NCI-H2227 treated with DMSO at 0.1 percent for 48 hours (cell line): ENCODE data around the gene SLC1A3.

Experiments
- DNase-seq: peaks from one replicate; lab custom pipeline; 2025; lab: John Stamatoyannopoulos, UW

Gene SLC1A3

DNA sequence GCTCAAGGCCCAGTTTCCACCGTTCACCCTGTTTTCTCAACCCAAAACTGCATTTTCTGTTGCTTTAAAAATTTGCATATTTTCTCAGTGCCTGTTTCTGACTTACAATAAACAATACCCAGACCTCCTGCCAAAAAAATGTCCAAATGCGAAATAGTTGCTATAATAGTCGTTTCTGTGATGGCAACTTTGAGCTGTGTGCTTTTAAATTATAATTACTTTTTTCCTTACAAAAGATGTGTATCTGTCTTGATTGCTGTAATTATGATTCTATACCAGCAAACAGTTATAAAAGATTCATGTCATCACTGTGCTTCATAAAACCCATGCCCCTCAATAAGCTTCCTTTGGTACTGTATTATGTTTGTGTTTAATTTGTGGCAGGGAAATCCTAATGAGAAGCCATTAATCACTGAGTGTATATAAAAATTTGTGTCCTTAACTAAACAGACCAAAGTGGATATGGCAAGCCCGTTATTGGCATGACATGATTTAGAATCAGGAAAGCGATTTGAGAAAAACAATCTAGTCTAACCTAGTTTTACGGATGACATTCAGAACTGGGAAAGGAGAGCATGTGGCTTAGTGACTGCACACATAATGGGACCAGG, 5.4 kb upstream of the SLC1A3 start:
- no peak for DNase-seq

DNA sequence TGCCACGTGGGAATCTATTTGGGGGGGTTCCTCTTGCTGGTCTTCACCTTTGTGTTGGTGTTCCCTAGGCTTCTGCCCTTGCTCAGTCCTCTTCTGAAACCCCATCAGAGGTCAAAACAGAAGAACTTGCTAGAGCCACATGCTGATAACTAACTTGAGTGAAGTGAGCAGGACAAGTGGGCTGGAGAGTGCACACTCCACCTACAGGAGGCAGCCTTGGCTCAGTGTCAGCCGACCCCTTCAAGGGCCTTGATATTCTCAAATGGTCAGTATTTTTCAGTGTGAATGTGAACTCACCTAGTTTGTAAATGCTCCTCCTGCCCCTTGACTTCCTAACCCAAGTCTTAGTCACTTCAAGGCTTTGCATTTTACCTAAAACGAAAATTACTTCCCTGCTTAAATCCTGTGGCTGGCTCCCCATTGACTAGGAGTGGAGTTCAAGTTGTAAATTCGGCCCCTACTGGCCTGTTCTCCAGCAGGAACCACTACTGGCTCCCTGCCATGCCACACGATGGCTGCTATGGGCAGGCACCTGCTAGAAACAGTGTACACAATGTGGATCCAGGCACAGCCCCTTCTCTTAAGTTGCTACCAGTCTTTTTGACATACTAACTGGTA, 3.6 kb upstream of the SLC1A3 start:
- no peak for DNase-seq

DNA sequence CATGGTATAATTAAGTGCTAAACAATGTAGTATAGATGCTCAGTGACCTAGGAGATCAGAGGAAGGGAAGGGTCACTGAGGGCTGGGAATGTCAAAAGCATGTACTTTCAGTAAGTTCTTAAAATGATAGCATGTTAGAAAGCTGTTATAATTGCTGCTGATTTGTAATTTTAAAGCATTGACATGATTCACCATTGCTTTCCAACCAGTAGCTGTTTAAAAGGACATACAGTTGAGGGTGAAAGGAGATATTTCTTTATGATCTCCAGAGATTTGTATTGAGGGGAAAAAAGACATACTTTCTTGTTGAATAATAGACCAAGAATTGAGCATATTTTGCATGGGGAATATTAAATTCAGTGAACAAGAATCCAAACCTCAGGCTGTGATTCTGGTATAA, 1.2 kb upstream of the SLC1A3 start:
- DNase-seq = no peak

DNA sequence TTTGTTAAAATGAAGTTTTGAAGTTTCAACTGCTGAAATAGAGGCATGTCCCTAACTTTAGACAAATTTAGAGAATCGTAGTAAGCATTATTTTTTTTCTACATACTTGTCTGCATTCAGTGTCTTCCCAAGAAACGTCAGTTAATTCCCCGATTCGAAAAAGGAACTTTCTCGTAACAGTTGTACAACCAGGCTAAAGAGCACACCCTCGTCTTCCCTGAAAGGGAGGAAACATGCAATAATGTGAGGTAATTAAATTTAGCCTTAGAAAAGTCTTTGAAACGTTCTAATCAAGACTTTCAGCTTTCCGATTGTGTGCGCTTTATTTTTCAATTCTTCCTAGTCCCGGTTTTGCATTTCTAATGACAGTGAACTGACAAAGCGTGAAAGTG, 374 bp upstream of the SLC1A3 start:
- DNase-seq = no peak

DNA sequence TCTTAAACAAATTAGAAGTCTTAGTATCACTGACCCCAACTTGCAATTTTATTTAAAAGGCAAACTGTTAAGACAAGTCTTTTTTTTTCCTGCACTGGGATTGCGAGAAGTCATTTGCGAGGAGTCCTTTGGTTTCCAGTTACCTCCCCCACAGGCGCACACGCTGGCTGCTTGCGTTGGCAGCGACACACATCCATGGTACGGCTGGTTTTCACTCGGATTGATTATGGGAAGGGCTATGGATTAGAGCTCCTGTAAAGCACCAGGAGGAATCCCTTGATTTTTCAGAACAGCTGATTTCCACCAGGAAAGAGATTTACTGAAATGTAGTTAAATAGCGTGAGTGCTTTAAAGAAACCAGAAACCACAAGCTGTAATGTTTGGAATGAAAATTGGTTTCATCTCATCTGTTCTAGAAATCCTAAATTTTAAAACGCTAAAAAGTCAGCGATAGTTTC, 737 bp downstream of the SLC1A3 start:
- DNase-seq = peak; percentile 25

DNA sequence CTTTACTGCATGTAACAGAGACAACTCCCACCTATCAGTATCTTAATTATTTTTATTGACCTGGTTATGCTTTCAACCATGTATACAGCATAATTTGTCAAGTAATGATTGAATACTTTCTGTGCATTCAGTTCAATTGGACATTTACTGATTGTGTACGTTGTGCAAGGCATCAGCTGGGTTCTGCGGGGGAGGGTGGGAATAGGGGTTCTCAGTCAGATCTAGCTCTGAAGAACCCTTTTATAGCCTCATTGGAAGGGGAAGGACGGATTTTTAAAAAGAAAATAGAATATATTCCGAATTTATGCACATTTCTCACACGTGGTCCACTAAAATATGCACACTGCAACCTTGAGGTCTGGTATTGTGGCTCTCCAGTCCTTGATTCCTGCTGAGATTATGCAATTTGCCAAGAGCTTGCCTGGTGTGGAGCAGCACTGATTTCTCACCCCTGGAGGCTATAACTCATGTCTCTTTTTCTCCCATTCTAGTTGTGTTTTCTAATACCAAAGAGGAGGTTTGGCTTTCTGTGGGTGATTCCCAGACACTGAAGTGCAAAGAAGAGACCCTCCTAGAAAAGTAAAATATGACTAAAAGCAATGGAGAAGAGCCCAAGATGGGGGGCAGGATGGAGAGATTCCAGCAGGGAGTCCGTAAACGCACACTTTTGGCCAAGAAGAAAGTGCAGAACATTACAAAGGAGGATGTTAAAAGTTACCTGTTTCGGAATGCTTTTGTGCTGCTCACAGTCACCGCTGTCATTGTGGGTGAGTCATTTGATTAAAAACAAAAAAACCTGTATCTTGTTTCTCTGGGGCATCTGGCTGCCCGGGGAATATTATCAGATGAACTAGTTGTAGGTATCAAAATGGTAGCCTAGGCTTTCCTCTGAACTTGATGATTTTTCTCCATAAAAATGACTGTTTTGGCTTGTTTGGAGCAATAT, 1.7 kb downstream of the SLC1A3 start:
- DNase-seq = no peak

DNA sequence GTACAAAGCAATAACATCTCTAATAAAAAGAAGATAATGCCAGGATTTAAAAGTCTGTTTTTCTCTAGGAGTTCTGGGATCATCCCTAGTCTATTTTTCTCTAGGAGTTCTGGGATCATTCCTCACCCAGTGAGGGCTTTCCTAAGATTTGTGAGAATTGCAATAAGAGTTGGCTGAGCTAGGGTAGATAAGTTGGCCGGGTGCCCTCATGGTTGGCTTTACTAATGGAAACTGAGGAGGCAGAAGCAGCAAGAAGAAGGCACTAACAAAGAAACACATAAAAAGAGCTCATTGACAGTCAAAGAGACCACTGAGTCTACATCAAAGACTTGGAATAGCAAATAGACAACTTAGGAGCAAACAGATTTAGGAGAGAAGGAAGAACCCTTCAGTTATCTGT, 4.2 kb downstream of the SLC1A3 start:
- DNase-seq = no peak

DNA sequence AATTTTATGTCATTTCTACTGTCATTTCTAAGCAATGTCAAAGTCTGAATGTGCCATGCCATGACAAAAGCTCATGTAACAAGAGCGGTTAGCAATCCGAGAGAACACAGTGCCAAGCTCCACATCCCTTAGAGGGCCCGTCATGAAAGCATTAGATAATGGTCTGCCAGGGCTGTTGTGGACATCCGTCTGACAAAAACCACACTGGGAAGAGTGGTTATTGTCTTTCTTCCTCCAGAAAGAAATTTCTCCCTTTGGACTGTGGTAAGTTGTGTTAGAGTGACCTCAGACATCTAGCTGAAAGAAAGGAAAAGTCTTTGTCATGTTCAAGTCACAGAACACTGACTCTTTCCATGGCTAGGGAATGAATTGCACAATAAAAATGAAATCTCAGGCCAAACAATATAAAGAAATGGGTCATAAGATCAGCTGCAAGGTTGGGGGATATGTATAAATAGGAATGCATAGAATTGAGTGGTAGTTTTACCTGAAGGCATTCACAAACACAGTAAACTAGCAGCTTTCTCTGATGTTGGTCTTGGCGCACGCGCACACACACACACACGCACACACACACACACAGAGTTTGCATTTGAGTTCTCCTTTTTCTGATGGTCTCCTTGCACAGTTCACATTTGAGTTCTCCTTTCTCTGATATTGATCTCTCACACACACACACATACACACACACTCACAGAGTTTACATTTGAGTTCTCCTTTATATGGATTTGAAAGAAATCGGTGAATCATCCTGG, 5.3 kb downstream of the SLC1A3 start:
- DNase-seq = no peak

DNA sequence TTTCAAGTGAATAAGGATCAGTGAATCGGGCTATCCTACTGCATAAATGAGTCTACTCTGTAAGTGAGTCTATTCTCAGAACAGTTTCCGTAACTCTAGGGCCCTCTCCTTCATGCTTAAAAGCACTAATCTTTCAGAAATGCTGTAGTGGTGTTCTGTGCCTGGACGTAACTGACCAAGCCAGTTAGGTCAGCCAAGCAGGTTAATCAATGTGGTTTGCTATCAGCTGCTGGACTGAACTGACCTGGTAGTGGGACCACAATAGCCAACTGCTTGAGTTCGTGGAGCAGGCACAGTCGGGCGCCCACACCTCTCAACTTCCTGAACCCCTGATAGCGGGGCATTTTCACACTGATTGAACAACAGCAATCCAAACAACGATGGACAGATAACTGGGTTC, 6.8 kb downstream of the SLC1A3 start:
- no peak for DNase-seq

DNA sequence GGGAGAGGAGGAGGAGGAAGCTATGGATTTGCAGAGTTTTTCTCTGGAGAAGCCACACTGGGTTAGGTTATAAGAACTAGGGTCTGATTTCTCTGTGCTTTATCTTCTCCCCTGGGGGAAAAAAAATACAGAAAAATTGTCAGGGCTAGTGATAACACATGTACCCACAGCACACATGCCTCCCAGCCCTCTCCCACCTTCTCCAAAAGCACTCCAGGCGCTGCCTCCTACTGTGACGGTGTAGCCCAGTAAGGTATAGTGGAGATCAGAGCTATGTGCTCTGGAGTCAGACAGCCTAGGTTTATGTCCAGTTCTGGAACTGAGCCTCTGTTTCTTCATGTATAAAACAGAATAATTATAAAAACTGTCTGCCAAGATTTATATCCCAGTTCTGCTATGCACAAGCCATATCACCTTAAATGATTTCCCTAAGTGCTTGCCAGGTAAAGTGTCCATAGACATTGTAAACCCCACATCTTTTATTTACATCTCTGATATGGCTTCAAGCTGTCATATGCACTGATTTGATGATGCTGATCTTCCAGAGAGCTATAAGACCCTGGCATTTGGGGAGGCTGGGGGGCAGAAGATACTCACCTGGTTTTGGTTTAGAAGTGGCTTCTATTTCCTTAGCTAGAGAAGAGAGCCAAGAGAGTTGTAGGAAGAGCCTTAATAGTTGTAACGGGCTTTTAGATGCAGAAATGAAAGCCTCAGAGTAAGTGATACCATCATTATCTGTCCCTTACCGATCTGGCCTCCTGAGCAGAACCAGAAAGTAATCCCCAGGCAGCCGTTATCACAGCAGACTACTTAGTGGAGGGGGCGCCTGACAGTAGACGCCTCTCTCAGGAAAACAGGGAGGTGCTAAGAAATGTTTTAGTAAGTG, 7.6 kb downstream of the SLC1A3 start:
- DNase-seq = no peak

DNA sequence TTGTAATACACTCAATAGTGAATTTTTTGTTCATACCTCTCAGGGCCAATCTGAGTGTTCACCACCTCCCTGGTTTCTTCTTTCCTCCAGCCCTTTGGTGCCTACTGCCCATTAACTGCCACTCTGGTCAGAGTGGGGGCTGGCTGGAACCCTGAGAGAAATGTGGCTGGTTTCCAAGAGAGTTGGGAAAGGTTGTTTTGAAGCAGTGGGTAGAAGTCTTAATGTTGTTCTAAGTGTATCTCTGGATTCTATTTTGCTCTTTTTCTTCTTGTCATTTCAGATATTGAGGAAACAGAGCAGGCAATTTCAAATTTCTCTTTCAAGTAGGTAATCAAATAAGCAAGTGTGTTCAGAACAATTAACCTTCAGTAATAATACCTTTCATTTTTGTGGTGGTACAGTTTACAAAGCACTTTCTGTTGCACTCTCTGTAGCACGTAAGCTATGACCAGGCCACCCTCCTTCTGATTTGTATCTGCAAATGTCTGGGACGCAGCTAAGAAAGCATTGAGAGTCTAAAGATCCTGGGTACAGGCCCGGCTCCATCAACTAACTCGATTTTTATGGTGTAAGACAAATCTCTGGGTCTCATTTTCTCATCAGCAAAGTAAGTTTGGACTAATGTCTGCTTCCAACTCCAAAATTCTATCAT, 8.4 kb downstream of the SLC1A3 start:
- DNase-seq = no peak

DNA sequence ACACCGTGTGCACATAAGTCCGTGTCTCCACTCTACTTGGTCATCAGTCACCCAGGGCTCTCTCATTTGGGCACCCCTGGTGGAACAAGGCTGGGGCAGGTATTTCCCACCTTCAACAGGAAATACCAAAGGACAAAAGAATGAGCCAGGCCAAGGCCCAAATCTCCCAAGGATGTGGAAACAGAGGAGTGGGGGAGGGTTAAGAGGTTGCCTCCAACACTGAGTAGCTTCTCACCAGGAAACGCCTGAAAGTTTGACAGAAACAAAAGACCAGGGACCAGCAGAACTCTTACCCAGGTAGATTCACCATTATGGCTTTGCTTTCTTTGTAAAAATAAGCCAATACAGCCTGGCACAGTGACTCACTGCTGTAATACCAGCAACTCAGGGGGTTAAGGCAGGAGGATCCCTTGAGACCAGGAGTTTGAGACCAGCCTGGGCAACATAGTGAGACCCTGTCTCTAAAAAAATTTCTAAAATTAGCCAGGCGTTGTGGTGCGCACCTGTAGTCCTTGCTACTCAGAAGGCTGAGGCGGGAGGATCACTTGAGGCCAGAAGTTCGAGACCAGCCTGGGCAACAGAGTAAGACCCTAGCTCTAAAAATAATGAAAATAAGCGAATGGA, 12.7 kb downstream of the SLC1A3 start:
- no peak for DNase-seq

DNA sequence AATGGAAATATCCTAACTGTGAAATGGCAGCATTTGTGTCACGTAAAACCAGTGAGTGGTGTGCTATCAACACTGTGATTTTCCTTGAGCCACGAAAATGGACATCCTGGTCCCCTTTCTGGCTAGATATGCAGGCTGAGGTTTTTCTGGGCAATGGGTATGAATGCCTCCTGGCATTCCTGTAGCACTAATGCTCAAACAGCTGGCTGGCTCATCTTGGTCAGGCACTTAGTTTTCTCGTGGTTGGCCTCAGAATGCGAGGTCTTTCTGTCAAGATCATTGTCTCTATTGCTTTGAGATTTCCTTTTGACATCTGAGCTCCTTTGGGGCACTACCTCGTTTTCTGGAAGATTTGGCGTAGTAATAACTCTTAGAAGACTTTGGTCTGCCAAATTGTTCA, 15.6 kb downstream of the SLC1A3 start:
- no peak for DNase-seq

DNA sequence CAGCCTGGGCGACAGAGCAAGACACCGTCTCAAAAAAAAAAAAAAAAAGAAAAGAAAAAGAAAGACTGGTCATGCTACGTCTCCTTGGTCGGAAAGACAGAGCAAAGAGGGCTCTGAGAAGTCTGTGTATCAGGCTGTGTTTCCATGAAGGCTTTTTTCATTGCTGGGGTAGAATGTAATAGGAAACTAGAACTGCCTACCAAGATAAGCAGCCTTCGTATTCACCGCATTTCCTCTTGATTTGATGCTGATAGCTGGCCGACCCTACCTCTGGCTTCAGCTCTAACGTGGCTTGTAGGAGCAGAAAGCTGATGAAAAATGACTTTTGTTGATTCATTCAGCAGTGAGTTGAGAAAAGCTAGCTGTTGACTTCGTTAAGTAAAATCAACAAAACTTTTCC, 17.4 kb downstream of the SLC1A3 start:
- DNase-seq = no peak

DNA sequence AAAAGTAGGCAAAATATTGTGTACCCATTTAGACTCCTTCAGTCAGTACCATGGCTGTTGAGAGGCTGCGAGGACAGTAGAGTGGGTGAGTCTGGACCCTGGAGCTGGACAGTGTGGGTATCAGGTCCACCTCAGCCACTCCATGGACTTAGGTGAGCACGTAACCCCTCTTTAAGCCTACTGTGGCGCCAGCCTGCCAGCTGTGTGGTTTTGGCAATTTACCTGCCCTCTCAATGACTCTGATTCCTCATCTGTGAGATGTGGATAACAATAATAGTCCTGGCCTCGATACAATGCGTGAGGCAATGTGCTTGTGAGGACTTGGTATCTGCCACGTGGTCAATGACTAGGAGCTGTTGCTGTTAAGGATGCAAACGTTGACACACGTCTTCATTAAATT, 17.9 kb downstream of the SLC1A3 start:
- DNase-seq = no peak

DNA sequence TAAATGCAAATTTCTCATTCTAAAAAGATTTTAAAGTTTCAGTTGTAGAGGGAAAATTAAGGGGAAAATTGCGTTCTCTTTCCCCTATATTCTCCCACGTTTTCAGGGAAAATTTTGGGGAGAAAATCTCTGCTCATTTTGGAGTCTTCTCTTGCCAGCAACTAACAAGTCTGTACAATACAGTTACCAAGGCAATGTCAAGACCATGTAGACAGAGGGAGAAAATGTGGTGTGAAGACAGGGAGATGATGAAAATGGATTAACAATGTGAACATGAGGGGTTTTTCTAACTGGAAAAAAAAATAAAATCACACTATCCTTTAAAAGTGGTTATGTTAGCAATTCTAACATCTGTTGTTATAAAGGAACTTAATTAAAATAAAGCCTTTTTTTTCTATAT, 22.3 kb downstream of the SLC1A3 start:
- no peak for DNase-seq

DNA sequence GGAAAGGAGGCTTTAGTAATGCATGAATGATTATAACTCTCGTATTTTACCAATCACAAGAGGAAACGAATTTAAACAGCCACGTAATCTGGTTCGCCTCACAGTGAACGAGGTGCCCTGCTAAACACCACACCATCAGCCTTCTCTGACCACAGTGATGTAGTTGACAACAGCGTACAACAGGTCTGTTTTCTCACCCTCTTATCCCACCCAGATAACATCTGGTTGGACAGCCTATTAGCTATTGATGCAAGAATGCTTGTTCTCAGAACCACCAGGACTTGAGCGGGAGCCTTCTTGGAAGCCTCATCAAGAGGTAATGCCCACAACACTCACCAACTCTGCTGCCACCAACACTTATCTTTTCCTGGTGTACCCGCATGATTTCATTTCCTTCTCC, 23.3 kb downstream of the SLC1A3 start:
- no peak for DNase-seq

DNA sequence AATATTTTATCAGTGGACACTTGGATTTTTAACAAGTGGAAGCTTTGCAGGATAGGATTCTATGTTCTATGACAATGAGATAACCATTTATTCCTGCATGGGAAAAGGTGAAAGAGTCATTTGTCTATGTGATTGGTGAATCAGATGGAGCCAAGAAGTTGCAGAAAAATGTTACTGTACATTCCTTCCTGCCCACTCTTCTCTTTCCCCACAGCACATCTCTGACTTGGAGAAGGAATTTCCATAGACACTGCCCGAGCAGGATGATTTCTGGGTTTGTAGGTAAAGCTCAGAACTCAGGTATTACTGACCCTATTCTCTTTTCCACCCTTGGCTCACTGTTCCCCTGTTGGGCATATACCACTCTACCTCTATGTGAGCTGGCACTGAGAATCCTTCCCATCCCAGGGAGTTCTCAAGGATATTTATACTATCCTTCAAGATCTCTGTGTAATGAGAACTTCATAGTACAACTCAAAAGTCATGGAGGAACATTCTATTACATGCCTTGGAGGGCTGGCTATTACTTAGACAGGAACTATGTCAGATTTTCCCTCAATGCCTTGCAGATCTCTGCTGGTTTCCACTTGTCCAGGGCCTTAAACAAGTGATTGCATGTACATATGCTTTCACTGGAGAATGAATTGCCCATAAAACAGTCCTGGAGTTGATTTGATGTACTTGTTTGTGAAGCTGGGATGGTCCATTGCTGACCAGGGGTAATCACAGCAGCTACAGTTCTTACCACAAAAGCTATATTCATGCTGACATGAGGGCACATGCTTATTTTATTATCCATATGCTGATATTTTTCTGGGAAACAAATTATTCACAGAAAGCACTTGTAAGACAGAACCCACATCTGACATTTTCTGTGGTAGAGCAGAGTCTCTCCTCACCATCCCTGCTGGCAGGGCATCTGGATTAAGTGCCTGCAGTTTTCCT, 24.1 kb downstream of the SLC1A3 start:
- no peak for DNase-seq

DNA sequence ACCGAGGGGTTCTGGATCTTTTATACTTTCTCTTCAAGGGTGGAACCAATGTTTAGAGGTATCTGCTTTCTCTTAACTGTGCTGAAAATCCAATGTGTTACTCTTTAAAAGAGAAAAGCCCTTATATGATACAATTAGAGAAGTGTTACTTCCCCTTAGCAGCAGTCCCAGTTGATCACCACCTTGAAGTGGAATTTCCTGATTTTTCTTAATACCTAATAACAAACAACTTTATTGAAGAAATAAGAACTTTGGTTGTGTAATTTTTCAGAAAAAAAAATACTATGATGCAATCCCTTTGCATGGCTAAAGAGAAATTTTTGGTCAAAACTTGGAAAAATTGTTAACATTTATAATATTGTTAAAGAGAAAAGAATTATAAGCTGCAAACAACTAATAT, 24.7 kb downstream of the SLC1A3 start:
- DNase-seq = no peak
